AG08396 (cell line): ENCODE data around the gene CRISP3.
"Not testable (repeated sequence)": the region's sequence is repeated elsewhere in the genome, so short reads cannot be mapped to it uniquely, and the experiment has no call there.

Experiments
- DNase-seq: peaks from one replicate; pipeline ENCODE4 v3.0.0; 2012; ENCODE audit warnings: low spot score, mixed read lengths

The CRISP3 gene, protein sequence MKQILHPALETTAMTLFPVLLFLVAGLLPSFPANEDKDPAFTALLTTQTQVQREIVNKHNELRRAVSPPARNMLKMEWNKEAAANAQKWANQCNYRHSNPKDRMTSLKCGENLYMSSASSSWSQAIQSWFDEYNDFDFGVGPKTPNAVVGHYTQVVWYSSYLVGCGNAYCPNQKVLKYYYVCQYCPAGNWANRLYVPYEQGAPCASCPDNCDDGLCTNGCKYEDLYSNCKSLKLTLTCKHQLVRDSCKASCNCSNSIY

DNA sequence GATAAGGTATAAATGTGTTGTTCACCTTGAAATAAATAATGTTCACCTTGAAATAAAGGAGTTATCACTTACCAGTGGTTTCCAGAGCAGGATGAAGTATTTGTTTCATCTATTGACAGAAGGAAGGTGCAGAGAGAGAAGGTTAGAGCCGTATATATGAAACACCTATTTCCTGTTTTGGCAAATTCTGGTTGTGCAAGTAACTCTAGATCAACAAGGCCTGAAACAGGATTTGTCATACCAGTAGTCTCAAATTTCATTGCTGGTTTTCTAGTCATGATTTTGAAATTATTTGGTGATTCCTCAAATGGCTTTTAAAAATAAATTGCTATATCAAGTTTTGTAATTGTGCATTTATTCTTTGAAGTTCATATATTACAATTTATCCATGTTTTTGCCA lies at the start of gene CRISP3:
TSS of gene CRISP3 (minus strand) at position 130 of the 400 bp plus-strand sequence. CDS start at position 109, 21 bp downstream.
- DNase-seq, result no peak

DNA sequence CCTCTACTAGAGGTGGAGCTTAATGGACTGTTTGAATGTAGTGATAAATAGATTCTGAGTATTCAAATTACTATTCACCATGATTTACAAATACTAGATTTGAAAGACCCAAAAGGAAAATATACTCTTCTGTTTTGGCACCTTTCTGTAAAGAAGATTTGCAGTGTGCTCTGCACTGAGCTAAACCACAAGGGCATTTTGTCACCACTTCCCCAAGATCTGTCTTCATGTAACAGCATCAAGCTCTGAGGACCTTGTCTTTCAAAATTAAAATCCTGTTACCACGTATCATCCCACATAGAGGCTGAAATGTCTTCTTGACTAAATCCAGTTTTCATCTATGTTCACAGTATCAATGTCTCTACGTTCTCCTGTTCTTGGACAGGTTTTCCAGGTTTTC lies 46.2 kb upstream of the CRISP3 start:
- no peak for DNase-seq

DNA sequence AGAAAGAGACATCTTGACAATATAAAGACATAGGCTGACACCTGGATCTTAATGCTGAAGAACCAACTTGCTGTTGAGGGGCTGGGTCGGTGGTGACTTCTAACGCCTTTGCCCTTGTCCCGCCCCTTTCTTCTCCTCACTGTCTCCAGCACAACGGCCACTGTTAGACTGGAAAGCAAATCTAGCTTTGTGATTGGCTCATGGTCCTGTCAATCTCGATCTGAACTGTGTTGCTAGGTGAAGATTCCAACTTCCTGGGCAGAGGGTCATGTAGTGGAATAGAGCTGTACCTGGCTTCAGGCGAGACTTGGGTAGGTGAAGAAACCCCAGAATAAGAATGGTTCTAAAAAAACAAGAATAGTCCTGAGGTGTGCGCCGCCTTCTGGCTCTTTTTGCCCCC lies 43.0 kb upstream of the CRISP3 start, which contains the start of gene PGK2:
TSS of gene PGK2 (minus strand) at position 110 of the 400 bp plus-strand sequence. CDS start at position 12, 98 bp downstream.
- no peak for DNase-seq

DNA sequence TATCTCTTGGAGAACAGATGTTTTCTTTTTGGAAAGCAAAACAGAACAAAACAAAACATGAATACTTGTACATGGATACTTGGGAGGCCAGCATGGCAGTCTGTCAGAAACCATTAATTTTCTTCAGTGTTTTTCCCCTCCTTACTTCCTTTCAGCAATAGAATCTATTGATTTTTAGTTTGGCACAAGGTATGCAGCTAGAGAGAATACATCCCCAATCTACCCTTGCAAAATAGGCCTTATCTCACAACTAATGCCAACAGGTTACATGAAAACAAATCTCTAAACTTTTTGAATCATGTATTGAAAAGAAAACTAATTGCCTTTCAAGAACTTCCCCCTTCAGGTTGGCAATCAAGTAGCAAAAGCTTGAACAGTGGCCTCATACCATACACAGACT lies 40.1 kb upstream of the CRISP3 start:
- no peak for DNase-seq

DNA sequence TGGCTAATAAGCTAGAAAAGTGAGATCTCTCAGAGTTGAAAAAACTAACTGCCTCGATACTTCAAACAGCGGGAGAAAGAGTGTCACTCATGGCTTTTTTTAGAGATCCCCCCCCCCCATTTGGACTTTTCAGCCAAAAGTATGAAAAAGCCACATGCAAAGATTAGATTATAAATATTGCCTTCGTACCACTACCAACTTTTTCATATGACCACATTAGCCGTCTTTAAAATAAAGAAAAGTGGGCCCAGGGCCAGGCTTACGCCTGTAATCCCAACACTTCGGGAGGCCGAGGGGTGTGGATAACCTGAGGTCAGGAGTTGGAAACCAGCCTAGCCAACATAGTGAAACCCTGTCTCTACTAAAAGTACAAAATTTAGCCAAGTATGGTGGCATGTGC lies 38.5 kb upstream of the CRISP3 start:
- DNase-seq, result no peak

DNA sequence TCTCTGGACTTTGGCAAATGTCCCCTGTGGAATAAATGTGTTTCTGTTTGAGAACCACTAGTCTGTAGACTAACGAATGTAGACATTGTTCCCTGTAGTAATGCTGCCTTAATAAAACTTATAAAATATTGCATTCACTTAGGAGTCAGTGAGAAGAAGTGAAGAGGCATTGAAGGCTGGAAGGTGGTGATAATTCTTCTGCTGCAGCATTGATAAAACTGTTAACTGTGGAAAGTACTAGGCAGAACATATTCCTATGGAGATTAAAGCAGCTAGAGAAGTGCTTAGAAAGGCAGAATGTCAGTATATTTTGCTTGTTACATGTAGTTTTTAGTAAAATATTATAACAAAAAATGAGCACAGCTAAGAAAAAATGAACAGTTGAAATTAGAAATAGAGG lies 38.1 kb upstream of the CRISP3 start:
- no peak for DNase-seq

DNA sequence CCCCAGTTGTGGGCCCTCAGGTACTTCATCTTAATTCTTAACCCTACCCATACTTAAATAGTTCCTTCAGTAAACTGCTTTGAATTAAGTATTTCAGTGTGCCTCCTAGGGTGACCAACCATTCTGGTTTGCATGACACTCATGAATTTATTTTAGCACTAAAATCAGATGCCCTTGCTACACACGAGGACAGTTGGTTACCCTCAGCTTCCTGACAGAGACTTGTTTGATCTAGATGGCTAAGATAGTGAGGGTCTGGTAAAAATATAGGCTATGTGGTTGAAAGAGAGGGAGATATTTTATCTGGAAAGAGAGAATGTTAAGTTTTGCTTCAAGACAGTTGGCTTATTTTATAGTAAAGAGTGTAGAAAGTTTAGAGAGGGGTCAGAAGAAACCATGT lies 32.3 kb upstream of the CRISP3 start:
- no peak for DNase-seq

DNA sequence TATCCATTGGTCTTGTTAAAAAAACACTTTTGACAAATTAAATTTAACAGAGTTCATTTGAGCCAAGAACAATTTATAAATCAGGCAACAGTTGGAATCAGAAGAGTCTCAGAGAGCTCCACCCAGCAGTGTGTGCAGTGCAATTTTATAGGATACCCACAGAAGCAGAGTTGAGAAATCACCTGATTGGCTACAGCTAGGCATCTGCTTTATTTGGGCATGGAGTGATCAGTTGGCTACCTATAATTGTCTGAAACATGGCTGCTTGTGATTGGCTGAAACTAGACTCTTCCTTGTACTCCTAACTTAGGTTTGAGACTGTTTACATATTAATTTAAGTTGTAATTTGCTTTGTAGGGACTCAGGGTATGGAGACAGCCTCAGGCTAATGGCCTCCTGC lies 30.9 kb upstream of the CRISP3 start:
- DNase-seq, result no peak

DNA sequence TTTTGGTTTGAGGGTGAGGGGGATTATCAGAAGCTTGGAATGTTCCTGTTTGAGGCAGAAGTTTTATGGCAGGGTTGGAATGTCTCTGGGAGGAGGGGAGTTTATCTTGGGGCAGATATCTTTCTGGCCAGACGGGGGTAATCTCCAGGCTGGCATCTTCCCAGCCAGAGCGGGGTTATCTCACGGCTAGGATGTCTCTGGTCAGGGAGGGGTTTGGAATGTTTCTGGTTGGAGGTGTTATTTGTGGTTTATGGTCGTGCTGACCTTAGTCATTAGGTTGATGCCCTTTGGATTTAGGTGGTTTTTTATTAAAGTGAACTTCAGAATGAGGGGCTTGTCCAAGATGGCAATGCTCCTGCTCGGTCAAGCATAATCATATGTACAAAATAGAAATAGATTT lies 28.1 kb upstream of the CRISP3 start:
- DNase-seq, result no peak

DNA sequence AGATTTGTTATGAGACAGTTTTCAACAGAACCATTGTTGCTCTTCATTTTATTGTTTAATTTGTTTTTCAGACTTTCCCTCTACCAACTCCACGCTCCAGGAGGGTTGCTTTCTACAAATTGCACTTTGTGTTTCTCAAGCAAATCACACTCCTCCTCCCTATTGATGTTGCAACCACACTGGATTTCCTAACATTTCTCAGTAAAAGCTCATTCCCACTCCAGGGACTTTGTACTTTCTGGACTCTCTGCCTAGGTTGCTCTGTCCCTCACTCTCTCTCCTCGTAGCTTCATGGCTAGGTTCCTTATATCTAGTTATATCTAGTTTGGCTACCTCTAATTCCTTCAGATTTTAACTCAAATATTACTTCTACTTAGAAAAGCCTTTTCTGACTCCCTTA lies 22.6 kb upstream of the CRISP3 start:
- no peak for DNase-seq

DNA sequence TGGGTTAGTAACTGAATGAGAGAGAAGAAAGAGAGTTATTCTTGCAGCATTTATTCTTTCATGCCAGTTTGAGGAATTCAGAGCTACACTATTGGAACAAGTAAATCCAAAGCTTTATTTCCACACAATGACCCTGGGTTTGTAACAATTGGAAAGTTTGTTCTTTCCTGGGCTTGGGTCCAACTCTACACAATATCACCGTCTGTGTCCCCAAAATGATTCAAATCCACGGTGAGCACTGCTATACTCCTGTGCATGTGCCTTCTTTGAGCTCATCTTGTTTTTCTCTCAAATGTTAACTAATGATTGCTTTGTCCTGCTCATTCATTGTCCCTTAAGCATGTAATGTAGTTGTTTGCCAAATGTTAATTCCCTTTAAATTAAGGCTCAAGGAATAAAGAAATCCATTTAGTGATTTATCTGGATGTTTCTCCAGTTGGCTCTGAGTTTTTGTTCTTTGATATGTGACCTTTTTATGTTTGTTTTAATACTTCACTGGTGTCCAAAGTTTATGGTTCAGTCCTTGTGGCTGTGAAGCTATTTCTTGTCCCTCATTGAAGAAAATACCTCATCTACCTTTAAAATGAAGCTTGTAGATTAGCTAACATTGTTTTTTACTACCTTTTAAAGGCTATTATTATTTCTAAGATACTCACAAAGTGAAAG lies 20.5 kb upstream of the CRISP3 start:
- no peak for DNase-seq

DNA sequence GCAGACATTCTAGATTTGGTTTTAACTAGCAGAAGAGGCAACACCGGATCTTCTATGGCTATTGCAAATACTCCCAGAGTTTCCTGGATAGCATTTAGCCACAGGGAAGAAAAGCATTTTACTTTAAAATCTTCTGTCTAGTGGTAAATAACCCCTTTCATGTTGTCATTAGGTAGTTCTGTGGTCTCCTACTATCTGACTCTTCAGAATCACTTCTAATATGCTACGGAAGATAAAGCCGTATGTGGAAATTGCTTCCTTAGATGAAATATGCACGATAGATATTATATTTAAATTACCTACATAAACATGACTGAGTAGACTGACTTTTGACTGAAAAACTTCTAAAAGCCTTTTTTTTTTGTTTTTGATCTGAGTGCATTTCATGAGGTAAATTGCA lies 759 bp downstream of the CRISP3 start:
- no peak for DNase-seq

DNA sequence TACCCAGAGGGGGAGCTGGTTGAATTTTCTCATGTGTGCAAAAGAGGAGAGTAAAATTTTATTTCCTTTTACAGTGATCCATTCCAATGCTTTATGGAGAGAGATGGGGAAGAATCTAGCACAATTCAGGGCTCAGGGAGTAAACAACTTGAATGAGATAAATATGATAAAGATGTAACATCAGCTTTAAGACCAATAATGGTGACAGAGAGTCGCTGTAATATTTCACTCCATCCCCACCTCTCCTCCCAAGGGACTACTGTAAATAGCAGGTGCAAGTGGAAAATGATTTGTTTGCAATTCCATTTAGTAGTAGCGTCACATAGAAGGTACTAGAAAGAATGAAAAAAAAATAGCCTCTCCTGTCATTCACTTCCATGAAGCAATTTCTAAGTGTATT lies 4.8 kb downstream of the CRISP3 start:
- DNase-seq, result no peak

DNA sequence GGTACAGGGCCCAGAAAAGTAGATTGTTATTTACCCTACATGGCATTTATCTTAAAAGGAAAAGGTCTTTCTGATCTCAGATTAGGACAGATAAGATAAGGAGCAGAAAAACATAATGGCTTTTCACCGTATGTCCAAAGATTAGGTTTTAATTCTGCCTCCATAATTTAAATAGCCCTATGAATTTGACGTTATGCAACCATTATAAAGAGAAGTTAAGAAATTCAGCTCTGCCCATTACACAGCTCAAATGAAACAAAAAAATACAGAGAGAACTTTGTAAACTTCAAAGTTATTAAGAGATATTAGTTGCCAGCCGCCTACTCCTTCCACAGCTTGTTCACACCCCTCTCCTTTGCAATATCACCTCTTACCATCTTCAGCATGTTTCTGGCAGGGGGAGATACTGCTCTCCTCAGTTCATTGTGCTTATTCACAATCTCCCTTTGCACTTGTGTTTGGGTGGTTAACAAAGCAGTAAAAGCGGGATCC lies 8.1 kb downstream of the CRISP3 start:
- no peak for DNase-seq

DNA sequence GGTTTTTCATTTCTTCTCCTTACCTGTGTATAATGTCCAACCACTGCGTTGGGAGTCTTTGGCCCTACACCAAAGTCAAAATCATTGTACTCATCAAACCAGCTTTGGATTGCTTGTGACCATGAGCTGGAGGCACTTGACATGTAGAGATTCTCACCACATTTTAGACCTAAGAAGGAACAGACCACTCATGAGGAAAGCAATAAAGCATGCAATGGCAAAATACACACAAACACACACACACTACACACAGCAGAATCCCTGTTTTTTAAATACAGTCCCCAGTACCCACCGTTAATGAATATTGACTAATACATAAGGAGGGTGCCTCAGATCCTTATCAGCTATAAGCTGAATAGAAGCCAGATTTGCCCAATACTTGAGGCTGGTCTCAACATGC lies 10.5 kb downstream of the CRISP3 start:
- no peak for DNase-seq

DNA sequence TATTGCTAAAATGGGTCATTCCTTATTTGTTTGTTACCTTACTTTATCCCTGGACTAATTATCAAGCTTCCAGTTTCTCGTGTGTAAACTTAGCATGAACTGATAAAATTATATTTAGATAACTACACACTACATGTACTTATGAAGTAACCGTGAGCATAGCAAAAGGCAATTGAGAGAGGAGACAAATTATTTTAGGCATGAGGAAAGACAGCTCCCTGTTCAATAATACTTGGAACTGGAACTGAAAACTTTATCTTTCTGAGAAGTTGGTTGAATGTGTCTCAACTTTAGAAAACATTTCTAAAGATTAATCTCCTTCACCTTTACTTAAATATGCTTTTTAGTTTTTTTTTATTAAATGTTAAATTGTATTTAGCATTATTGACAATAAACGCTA lies 11.4 kb downstream of the CRISP3 start:
- DNase-seq, result no peak

DNA sequence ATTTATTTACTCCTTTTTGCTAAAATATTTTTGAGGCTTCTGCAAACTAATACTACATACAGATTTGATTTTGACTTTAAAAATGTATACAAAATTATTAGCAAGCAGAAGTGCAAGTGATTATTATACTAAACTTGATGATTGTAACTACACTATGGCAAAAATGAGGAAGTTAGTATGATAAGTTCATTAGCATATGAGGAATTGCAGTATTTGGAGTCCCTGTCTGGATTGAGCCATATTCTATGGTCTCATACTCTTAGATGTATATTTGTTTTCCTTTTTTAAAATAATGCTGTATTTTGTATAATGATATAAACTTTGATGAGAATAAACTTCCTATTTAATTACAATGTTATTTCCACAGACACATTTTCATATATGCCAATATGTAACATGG lies 13.9 kb downstream of the CRISP3 start:
- no peak for DNase-seq

DNA sequence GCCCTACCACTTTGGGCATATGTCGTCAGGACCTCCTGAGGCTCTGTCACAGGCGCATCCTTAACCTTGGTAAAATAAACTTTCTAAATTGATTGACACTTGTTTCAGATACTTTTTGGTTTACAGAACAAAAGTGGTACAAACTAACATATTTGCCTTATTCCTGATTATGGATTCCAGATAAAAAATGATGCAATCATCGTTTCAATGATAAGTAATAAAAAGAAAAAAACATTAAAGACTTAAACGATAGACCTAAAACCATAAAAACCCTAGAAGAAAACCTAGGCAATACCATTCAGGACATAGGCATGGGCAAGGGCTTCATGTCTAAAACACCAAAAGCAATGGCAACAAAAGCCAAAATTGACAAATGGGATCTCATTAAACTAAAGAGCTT lies 20.3 kb downstream of the CRISP3 start:
- DNase-seq, result not testable (repeated sequence)

DNA sequence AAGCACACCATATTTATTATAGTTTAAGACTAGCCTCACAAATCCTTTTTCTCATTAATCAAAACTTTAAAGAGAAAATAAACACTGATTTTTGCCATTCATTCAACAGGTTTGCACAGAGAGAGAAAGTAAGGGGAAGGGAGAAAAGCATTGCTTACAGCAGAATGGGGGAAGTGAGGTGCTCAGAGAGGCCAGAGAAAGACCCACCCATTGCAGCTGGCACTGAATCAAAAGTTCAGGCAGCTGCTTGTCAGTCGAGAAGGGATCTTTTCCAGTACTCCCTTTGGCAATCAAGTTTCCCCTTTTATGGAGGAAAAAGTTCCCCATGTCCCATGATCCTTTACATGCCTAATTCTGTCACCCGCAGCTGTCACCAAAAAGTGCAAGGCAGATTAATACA lies 22.9 kb downstream of the CRISP3 start:
- no peak for DNase-seq

DNA sequence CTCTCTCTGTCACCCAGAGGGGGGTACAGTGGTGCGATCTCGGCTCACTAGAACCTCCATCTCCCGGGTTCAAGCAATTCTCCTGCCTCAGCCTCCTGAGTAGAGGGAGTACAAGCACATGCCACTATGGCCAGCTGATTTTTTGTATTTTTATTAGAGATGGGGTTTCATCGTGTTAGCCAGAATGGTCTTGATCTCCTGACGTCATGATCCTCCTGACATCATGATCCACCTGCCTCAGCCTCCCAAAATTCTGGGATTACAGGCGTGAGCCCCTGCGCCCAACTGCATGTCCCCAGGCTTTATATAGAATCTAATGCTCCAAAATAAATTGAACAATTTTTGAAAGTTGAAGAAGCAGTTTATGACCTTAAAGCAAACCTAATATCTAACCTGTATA lies 23.8 kb downstream of the CRISP3 start:
- DNase-seq, result no peak

DNA sequence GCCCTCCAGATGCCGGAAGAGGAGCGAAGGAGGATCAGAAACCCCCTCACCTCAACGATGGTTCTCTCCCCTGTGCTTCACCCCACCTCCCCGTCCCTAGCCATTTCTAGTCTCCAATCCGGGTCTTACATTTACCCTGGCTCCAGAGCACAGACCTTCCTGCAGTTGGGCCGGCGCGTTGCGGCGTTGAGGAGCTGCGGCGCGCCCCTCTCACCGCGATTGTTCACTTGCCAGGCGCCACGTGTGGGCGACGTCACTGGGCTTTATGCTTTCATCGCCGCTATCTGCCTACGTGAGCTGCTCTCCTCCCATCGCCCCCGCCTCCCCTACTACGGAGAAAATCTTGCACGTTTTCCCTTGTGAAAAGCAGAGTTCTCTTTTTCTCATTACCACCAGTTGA lies 30.8 kb downstream of the CRISP3 start, which contains the start of gene CRISP2:
TSS of gene CRISP2 (minus strand) at position 198 of the 400 bp plus-strand sequence. CDS start 4,347 bp downstream, outside the sequence.
- no peak for DNase-seq

DNA sequence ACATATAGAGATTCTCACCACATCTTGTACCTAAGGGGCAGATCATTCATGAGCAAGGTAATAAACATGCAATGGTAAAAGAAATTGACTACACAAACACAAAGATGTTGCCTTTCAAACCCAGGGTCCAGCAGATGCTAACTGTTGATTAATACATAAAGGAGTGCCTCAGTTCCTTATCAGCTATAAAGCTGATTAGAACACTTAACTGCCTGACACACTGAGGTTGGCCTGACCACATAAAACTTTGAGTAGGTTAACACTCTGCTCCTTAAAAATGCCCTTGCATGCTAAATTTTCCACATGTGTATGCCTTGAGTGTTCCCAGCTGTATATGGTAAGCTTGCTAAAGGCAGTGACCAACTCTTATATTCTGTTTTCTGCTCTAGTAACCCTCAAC lies 45.7 kb downstream of the CRISP3 start:
- DNase-seq, result no peak

DNA sequence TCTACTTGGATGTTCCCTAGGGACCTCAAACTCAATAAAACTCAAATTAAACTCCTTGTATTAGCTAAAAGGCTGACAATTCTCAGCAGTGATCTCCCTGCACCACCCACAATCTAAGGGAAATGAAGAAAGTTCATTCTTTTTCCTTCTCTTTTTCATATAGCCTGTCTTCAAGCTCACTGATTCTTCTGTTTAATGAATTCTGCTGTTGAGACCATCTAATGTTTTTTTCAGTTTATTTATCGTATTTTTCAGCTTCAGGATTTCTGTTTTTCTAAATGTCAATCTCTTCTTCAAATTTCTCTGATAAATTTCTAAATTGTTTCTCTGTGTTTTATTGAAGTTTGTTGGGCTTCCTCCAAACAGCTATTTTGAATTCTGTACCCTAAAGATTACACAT lies 50.7 kb downstream of the CRISP3 start:
- no peak for DNase-seq

DNA sequence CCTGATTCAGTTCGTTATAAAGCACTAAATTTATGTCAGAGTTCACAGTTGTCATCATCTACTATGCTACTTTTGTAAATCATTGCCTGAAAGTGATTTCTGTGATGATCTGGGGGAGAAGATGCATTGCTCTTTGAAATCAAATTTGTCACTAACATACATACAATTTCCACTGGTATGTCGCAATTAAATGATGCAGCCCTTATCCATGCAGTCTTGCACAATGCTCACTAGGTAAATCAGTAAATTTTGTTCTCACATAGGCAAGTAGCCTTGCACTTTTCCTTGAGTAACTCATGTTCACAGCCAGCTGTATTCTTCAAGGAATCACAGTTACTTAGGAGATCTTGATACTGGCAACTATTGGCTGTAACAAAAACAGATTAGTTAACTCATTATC lies 51.7 kb downstream of the CRISP3 start:
- no peak for DNase-seq
